Right ventricle myocardium inferior (tissue), 1 donor: ENCODE results near the gene ARHGAP6. TPM values are rescaled to one million over a fixed set of nuclear protein-coding genes. Genes with fewer than 3 reads are reported as not detected.
A peak's percentile ranks its signal among the peaks of the same experiment; 100 is the strongest.

Source experiments
- ATAC-seq: fragments of 200-7000 bp; cut with Tn5 transposase; one replicate; pipeline ENCODE4 v1.9.1; 2020; ENCODE audit warnings: mild to moderate bottlenecking, moderate library complexity
- DNase-seq: peaks from one replicate; pipeline ENCODE4 v3.0.0; 2021; ENCODE audit errors: missing footprints
- intact Hi-C: fragments of 100-400 bp; cut with DNase I; formaldehyde crosslinking; loops from one replicate; pipeline ENCODE4 v1.11.0; 2022
- long read RNA-seq: library from polyadenylated mRNA; unstranded; transcript quantifications from one replicate; pipeline ENCODE4 v2.0.0, GENCODE V29; 2021
- total RNA-seq: library from RNA; stranded (reverse); fragmentation: NEBNext Ultra II Directional; extraction: Animal tissue kit (Norgen Biotek cat#: 25700); gene quantifications from one replicate; pipeline ENCODE4 v1.2.1, GENCODE V29; 2021
- donor health status: DM: no; HTN: yes; CAD: no; lungs with severe emphysema.

The ARHGAP6 gene, protein sequence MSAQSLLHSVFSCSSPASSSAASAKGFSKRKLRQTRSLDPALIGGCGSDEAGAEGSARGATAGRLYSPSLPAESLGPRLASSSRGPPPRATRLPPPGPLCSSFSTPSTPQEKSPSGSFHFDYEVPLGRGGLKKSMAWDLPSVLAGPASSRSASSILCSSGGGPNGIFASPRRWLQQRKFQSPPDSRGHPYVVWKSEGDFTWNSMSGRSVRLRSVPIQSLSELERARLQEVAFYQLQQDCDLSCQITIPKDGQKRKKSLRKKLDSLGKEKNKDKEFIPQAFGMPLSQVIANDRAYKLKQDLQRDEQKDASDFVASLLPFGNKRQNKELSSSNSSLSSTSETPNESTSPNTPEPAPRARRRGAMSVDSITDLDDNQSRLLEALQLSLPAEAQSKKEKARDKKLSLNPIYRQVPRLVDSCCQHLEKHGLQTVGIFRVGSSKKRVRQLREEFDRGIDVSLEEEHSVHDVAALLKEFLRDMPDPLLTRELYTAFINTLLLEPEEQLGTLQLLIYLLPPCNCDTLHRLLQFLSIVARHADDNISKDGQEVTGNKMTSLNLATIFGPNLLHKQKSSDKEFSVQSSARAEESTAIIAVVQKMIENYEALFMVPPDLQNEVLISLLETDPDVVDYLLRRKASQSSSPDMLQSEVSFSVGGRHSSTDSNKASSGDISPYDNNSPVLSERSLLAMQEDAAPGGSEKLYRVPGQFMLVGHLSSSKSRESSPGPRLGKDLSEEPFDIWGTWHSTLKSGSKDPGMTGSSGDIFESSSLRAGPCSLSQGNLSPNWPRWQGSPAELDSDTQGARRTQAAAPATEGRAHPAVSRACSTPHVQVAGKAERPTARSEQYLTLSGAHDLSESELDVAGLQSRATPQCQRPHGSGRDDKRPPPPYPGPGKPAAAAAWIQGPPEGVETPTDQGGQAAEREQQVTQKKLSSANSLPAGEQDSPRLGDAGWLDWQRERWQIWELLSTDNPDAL (N-terminal part only)
- 3.8 TPM for total RNA-seq
- long read RNA-seq, partial matches to known transcripts, result 2 of 6 reads
- long read RNA-seq, other reads (novel, unspliced or antisense), result 2 of 6 reads

- ATAC-seq (peak; percentile 95), DNase-seq (peak; percentile 75)
- intact Hi-C loops, result no loop called here
Measured at GRCh38 chrX:11665168-11666111, at the start of gene ARHGAP6. ARHGAP6 (minus strand) TSS chrX:11665920; CDS start chrX:11664828, 1,092 bp downstream.

- ATAC-seq (no peak), DNase-seq (no peak)
- intact Hi-C loops, result no loop called here
Measured at GRCh38 chrX:11704725-11705495, 39.2 kb upstream of the ARHGAP6 start.

GRCh38 chrX:11703855-11704254, 38.1 kb upstream of the ARHGAP6 start:
- DNase-seq, result no peak
- intact Hi-C loops, result no loop called here
- no peak for ATAC-seq

GRCh38 chrX:11702965-11703631, 37.4 kb upstream of the ARHGAP6 start:
- DNase-seq (no peak), ATAC-seq (no peak)
- intact Hi-C loops, result no loop called here

GRCh38 chrX:11702420-11702819, 36.7 kb upstream of the ARHGAP6 start:
- no peak for ATAC-seq
- intact Hi-C loops, result no loop called here
- no peak for DNase-seq

GRCh38 chrX:11698702-11699101, 33.0 kb upstream of the ARHGAP6 start:
- intact Hi-C loops, result no loop called here
- ATAC-seq, result peak; percentile 68
- no peak for DNase-seq

DNA sequence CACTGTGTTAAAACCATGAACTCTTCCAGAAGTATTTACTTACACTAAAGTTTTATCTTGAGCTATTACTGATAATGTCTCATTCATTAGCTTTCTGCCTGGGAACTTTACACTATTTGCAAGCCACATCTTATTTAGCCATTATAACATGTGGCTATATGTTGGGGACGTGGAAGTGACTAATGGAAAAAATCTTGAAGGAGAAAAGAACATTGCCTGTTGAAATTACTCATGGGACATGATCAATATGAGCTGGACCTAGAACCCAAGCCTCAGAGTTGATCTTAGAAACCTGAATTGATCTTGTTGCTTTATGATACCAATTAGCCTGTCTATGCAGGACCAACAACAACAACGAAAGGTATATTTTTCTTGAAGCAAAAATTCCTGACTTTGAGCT, 22.5 kb upstream of the ARHGAP6 start:
- DNase-seq (no peak), ATAC-seq (no peak)
- intact Hi-C loops, result no loop called here

GRCh38 chrX:11687157-11687556, 21.4 kb upstream of the ARHGAP6 start:
- DNase-seq (no peak), ATAC-seq (no peak)
- intact Hi-C loops, result no loop called here

- DNase-seq (no peak), ATAC-seq (no peak)
- intact Hi-C loops, result no loop called here
Measured at GRCh38 chrX:11683057-11683456, 17.3 kb upstream of the ARHGAP6 start.

- ATAC-seq, result no peak
- intact Hi-C loops, result no loop called here
- DNase-seq, result no peak
Measured at GRCh38 chrX:11678158-11678557, 12.4 kb upstream of the ARHGAP6 start.

GRCh38 chrX:11672213-11672612, 6.5 kb upstream of the ARHGAP6 start:
- DNase-seq, result no peak
- intact Hi-C loops, result no loop called here
- ATAC-seq, result no peak

GRCh38 chrX:11670316-11670715, 4.6 kb upstream of the ARHGAP6 start:
- ATAC-seq, result no peak
- intact Hi-C loops, result no loop called here
- no peak for DNase-seq

GRCh38 chrX:11666952-11667685, 1.4 kb upstream of the ARHGAP6 start:
- DNase-seq (no peak), ATAC-seq (no peak)
- intact Hi-C loops, result no loop called here

DNA sequence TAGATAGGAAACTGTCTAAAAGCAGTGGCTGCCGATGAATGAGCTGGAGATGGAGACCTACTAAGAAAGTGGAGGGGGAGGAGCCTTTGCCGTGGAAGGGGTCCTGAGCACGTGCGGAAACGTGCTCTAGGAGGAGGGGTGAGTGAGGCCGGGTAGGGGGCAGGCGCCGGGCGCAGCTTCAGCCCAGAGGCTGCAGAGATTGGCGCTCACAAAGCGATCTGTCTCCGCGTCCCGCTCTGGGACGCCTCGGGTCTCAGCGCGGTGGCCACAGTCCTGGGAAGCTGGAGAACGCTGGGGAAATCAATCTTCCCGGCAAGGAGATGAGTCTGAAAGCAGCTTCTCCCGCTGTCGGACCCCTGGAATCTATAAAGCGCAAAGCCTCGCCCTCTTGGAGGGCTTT, 444 bp upstream of the ARHGAP6 start:
- intact Hi-C loops, result no loop called here
- no peak for DNase-seq
- ATAC-seq, result no peak

GRCh38 chrX:11664211-11665167, 1.2 kb downstream of the ARHGAP6 start:
- DNase-seq (no peak), ATAC-seq (peak; percentile 9)
- intact Hi-C loops, result no loop called here

- ATAC-seq (no peak), DNase-seq (no peak)
- intact Hi-C loops, result no loop called here
Measured at GRCh38 chrX:11663875-11664210, 1.9 kb downstream of the ARHGAP6 start.
